AG04449 (cell line): Measurements from ENCODE around the gene ANKS1B.

Source experiments
- CTCF ChIA-PET: fragments of 350-600 bp; formaldehyde crosslinking; extraction: SDS; loops from one replicate; lab custom pipeline; 2021; ENCODE audit warnings: antibody characterized with exemption; lab: Yijun Ruan, JAX
- POLR2A ChIA-PET: fragments of 400-600, 350-600 bp; formaldehyde crosslinking; extraction: SDS; loops from one replicate; lab custom pipeline; 2020; ENCODE audit warnings: antibody characterized with exemption, inconsistent platforms; lab: Yijun Ruan, JAX
- DNase-seq: peaks from one replicate; pipeline ENCODE4 v3.0.0-alpha.2; 2010; ENCODE audit warnings: low read depth, low spot score
- H3K4me3 ChIP-seq: 2 replicates; pipeline ENCODE4 v1.5.1; 2011; ENCODE audit warnings: low read depth, mild to moderate bottlenecking, control low read depth, low read length
- CTCF ChIP-seq: IDR thresholded peaks from one replicate; pipeline ENCODE4 v1.5.1; 2011; ENCODE audit warnings: mild to moderate bottlenecking, moderate library complexity, low read length, control low read depth, inconsistent platforms; ENCODE audit not compliant: insufficient read depth; ENCODE audit errors: missing control alignments

The ANKS1B gene

GRCh38 chr12:98725476-98726247 is 1259.1 kb downstream of the ANKS1B start:
- CTCF ChIA-PET: interaction anchor here (0.7 to 4.6 kb wide), 14 partner anchors 9 to 932 kb away, joined by 3 to 28 read pairs (median 4); no protein-coding TSS in a partner anchor
- POLR2A ChIA-PET: no interaction called here
- no peak overlapping the region for H3K4me3 ChIP-seq
- DNase-seq: peak; percentile 26
- peak; percentile 66 for TF ChIP-seq CTCF

- ChIA-PET CTCF (interaction anchor here (0.8 to 4.6 kb wide), 11 partner anchors 10 to 274 kb away, joined by 3 to 28 read pairs (median 6); no protein-coding TSS in a partner anchor), POLR2A (no interaction called here)
- DNase-seq: no peak
- no peak for TF ChIP-seq CTCF
- H3K4me3 ChIP-seq: no peak overlapping the region
These were observed 1260.2 kb downstream of the ANKS1B start for GRCh38 chr12:98724384-98725155.

DNA sequence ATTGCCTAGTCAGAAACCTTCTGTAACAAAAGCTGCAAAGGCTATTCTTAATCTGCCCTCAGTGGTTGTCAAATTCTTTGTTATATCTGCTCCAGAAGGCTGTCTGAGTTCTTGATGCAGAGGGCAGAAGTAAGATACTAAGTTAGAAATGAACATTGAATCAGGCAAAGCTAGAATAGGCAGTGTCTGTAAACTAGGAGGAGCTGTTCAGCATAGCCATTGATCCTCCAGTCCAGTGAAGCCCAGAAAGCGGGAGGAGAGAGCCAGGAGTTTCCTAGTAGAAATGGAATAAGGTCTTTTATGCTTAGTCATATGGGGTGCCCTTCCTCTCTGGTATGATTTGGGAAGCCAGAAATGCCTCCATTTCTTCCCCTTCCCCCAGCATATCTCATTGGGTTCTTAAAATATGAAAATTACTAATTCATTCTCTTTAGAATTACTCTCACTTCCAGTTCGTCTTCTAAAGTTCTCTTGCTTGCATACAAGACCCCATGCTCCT is 1263.5 kb downstream of the ANKS1B start:
- TF ChIP-seq CTCF: no peak
- CTCF ChIA-PET: interaction anchor here (0.8 to 4.1 kb wide), 5 partner anchors 9 to 278 kb away, joined by 3 to 17 read pairs (median 6); no protein-coding TSS in a partner anchor
- no peak for DNase-seq
- POLR2A ChIA-PET: no interaction called here
- no peak overlapping the region for H3K4me3 ChIP-seq

DNA sequence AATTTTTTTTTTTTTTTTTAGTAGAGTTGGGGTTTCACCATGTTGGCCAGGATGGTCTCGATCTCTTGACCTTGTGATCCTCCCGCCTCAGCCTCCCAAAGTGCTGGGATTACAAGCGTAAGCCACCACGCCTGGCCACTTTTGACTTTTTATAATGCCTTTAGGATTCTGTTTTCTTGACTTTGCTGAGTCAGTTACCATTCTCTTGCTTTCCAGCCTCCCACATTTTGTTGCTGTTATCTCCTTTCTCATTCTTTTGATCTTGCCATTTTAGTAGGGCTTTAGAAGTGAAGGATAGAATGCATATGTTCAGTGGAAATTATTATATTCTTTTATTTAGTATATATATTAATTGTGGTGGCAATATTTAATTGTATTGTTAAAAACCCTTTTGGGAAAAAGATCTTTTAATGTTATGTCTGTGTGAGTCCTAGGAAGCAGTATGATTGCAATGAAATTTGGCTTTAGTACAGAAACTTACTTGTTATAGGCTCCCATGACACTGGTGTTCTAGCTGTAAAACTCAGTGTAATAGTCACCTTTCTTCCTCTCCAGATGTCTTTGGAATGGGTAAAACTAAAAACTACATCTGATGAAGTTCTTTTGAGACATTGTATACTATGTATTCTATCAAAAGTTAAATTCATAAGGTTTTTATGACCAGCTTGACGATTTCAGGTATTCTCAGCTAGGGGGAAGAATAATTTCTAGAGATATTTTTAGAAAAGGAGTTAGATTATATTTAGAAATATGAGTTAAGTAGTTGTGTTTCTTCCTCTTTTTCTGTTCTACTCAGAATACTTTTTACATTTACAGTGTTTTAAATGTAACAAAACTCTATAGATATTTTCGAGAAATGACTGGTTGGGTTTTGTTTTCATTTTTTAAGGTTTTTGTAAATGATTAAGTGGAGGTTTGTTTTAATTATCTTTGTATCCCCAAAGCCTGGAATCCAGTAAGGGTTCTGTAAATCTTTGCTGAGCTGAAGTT is 1264.9 kb downstream of the ANKS1B start:
- CTCF ChIA-PET: interaction anchor here (1.0 to 4.1 kb wide), 2 partner anchors 21 to 279 kb away, joined by 4 to 17 read pairs; no protein-coding TSS in a partner anchor
- DNase-seq: no peak
- no peak overlapping the region for H3K4me3 ChIP-seq
- no peak for TF ChIP-seq CTCF
- POLR2A ChIA-PET: no interaction called here

GRCh38 chr12:98714426-98714825 is 1270.3 kb downstream of the ANKS1B start:
- POLR2A ChIA-PET: interaction anchor here (0.6 kb wide), 1 partner anchor 1778 kb away, joined by 3 read pairs; no protein-coding TSS in a partner anchor

More at GRCh38 chr12:98714426-98714825, 1270.3 kb downstream of the ANKS1B start:
- H3K4me3 ChIP-seq: no peak overlapping the region
- CTCF ChIA-PET: no interaction called here
- TF ChIP-seq CTCF: no peak
- DNase-seq: no peak
